Adrenal gland (tissue), 12 donors: Measurements from ENCODE around the gene MLANA. TPM values are rescaled to one million over a fixed set of nuclear protein-coding genes. Genes with fewer than 3 reads are reported as not detected.

Experiments
- DNase-seq, 7 donors: peaks; one replicate each; pipeline ENCODE4 v3.0.0-alpha.2; 2019 to 2020
- H3K27ac ChIP-seq, 5 donors: fragments of 200-600 bp; sonication (generic) in 4 of 5; 1 replicate in 3 of 5; 2 replicates in 2 of 5; pipeline versions ENCODE4 v1.5.1 to v1.8.0; 2016 to 2020; ENCODE audit warnings: mild to moderate bottlenecking in 1 of 5
- H3K27me3 ChIP-seq: fragments of 200-600 bp; 2 replicates; pipeline ENCODE4 v1.8.0; 2021
- H3K36me3 ChIP-seq, 2 donors: fragments of 200-600 bp; replicated peaks in 1 of 2; 1 replicate in 1 of 2; 2 replicates in 1 of 2; pipeline versions ENCODE4 v1.5.1 to v1.8.0; 2018 to 2022
- H3K4me1 ChIP-seq, 2 donors: fragments of 200-600 bp; replicated peaks in 1 of 2; 1 replicate in 1 of 2; 2 replicates in 1 of 2; pipeline versions ENCODE4 v1.5.1 to v1.8.0; 2018 to 2021
- H3K4me3 ChIP-seq, 4 donors: fragments of 200-600 bp; sonication (generic) in 3 of 4; one replicate each; pipeline ENCODE4 v1.5.1; 2016 to 2018
- H3K9me3 ChIP-seq, 3 donors: fragments of 200-600 bp; sonication (generic) in 1 of 3; replicated peaks in 1 of 3; 1 replicate in 2 of 3; 2 replicates in 1 of 3; pipeline versions ENCODE4 v1.5.1 to v1.8.0; 2016 to 2021
- POLR2A ChIP-seq, 2 donors: fragments of 450-650 bp; IDR thresholded peaks; one replicate each; pipeline ENCODE4 v1.6.1; 2017; ENCODE audit warnings: antibody characterized with exemption in 2 of 2, mild to moderate bottlenecking in 2 of 2, moderate library complexity in 1 of 2
- WGBS, 4 donors: extraction: QIAGEN DNeasy Blood & Tissue Kit in 2 of 4; methylation state at CpG; one replicate each; pipeline versions ENCODE4 v1.1.5 to v1.1.7; 2013 to 2017; 5-methylcytosine and 5-hydroxymethylcytosine counted together
- intact Hi-C, 2 donors: fragments of 100-400 bp; cut with DNase I; formaldehyde crosslinking; loops; one replicate each; pipeline versions ENCODE4 v1.14.1 to v1.15.0; 2022 to 2023
- polyA plus RNA-seq, 3 donors: library from polyadenylated mRNA; stranded (reverse); fragments of 200-250 nt in 2 of 3; fragments of 350-450 nt in 1 of 3; fragmentation: Illumina TruSeq in 1 of 3; extraction: RNeasy Lipid Tissue Mini Kit (QIAGEN cat#74804) in 1 of 3; gene quantifications; one replicate each; pipeline ENCODE4 v1.2.3, GENCODE V29; 2013 to 2014
- total RNA-seq, 9 donors: library from RNA; depleted of rRNA in 4 of 9; stranded (reverse); fragments of >200 nt in 4 of 9; fragments of 120-200 nt in 1 of 9; fragmentation: NEBNext Ultra II Directional in 1 of 9; extraction: Animal tissue kit (Norgen Biotek cat#: 25700) in 1 of 9; gene quantifications; one replicate each; pipeline versions ENCODE4 v1.1.0 to v1.2.4, GENCODE V29; 2013 to 2023
- TF ChIP-seq, protein P1 (sequence below), 6 experiments: fragments of 450-650 bp in 4 of 6; fragments of 200-600 bp in 2 of 6; sonication (generic) in 1 of 6; IDR thresholded peaks; 1 replicate in 5 of 6; 2 replicates in 1 of 6; pipeline versions ENCODE4 v1.5.1 to v1.8.0; 2016 to 2021; ENCODE audit warnings: antibody characterized with exemption in 6 of 6, mild to moderate bottlenecking in 2 of 6, moderate library complexity in 1 of 6
- donor health status: healthy with polysubstance abuse.
- donor health status: Bipolar disorder and iron deficiency.
- donor health status: DM: yes; HTN: yes; CAD: no.
- donor health status: DM: no; HTN: no; CAD: no.
- donor health status: DM: no; HTN: no; CAD: no.
- donor health status: DM: yes; HTN: yes; CAD: no.

MLANA gene
- total and polyA plus RNA-seq, 12 donors: not detected

DNA sequence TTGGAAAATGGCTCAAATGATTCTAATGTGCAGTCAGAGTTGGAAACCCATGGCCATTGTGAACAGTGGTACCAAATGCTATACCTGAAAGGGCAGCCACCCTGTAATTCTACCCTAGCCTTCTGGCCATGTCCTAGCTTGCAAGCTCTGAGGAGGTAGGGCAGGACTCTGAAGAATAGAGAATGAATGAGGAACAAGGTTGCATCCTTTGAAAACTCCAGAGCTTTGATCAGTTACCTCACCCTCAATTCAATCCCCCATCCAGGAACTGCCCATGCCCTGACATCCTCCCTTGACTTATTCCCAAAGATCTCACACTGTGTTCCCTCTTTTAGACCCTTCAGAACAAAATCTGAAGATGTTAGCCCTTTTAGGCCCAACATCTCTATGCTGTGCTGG is 40.0 kb upstream of the MLANA start:
- Histone ChIP-seq H3K4me1 (peaks cover 12 to 14% of the 10 kb centered on the region in 2 donors), H3K27ac (peak overlapping the region in 1 of 5 donors; percentile 34), H3K36me3 (no peaks in the 10 kb centered on the region), H3K9me3 (no peaks in the 10 kb centered on the region), H3K4me3 (no peak overlapping the region), H3K27me3 (no peaks in the 10 kb centered on the region)
- intact Hi-C loops: no loop called here
- TF ChIP-seq, protein P1, sequence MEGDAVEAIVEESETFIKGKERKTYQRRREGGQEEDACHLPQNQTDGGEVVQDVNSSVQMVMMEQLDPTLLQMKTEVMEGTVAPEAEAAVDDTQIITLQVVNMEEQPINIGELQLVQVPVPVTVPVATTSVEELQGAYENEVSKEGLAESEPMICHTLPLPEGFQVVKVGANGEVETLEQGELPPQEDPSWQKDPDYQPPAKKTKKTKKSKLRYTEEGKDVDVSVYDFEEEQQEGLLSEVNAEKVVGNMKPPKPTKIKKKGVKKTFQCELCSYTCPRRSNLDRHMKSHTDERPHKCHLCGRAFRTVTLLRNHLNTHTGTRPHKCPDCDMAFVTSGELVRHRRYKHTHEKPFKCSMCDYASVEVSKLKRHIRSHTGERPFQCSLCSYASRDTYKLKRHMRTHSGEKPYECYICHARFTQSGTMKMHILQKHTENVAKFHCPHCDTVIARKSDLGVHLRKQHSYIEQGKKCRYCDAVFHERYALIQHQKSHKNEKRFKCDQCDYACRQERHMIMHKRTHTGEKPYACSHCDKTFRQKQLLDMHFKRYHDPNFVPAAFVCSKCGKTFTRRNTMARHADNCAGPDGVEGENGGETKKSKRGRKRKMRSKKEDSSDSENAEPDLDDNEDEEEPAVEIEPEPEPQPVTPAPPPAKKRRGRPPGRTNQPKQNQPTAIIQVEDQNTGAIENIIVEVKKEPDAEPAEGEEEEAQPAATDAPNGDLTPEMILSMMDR (IDR thresholded peaks at IDR 0.05): no peak
- no peak for TF ChIP-seq POLR2A (IDR thresholded peaks at IDR 0.05)
- no peak for DNase-seq

DNA sequence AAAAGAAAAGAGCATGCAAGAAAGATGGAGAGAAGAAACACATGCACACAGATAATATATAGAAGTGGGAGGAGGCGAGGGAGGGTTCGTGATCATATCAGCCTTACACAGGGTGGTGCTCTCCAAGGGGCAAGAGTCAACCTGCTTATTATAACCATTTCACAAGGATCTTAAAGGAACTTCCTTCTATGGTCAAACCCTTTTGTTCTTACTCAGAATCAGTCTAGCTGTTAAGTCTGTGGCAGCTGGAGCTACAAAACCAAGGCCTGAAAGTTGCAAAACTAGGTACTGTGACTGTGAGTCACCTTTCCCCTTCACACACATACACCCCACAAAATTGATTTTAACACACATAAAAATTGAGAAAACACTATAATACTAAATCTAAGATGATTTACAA is 39.2 kb upstream of the MLANA start:
- no peak for TF ChIP-seq POLR2A (IDR thresholded peaks at IDR 0.05)
- TF ChIP-seq, protein P1 (IDR thresholded peaks at IDR 0.05): no peak
- no peaks in the 10 kb centered on the region for H3K9me3 ChIP-seq
- intact Hi-C loops: no loop called here
- no peaks in the 10 kb centered on the region for H3K27me3 ChIP-seq
- DNase-seq: peak in 6 of 7 donors; percentile 46 to 70 (median 63)
- no peaks in the 10 kb centered on the region for H3K36me3 ChIP-seq
- peak overlapping the region in 3 of 5 donors; percentile 9 to 55 (median 34) for H3K27ac ChIP-seq
- 53 to 81% (median 72%) methylated on average over 2 of the region's 2 CpGs for WGBS, 4 donors
- no peak overlapping the region for H3K4me3 ChIP-seq
- peaks cover 12 to 14% of the 10 kb centered on the region in 2 donors for H3K4me1 ChIP-seq

DNA sequence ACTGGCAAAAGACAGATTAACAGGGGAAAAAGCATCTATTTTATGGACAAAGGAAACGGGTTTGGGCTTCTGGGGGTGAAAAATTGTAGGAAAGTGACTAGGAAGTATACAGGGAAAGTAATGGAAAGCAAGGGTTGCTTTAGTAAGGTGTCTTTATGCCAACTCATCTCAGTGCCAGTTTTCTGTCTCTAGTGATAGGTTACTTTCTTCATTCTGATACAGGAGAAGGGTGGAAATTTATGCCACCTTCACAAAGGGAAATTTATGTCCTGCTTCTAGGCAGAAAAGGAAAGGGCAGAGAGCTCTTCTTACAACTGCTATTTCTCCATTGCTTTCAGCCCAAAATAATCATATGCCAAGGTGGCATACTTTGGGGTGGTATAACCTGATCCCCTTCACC is 37.7 kb upstream of the MLANA start:
- Histone ChIP-seq H3K27ac (peak overlapping the region in 1 of 5 donors; percentile 24), H3K4me1 (peaks cover 12 to 14% of the 10 kb centered on the region in 2 donors), H3K4me3 (no peak overlapping the region), H3K9me3 (no peaks in the 10 kb centered on the region), H3K36me3 (no peaks in the 10 kb centered on the region), H3K27me3 (no peaks in the 10 kb centered on the region)
- TF ChIP-seq, protein P1 (IDR thresholded peaks at IDR 0.05): no peak
- TF ChIP-seq POLR2A (IDR thresholded peaks at IDR 0.05): no peak
- no peak for DNase-seq
- intact Hi-C loops: no loop called here
- 64 to 92% (median 81%) methylated on average over 1 of the region's 1 CpG for WGBS, 4 donors

DNA sequence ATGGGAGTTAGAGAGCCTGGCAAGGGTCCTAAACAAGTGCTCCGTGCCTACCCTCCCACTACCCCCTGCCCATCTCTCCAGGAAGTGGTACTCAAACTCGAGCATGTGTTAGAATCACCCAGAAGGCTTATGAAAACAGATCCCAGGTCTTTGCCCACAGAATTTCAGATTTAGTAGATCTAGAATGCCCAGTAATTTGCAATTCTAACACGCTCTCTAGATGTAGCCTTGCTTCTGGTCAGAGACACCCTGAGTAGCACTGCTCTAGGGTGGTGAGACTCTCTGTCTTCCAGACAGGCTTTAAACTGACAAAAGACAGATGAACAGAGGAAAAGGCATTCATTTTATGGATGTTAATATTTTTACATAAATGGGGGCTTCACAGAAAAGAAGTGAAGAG is 37.1 kb upstream of the MLANA start:
- TF ChIP-seq, protein P1 (IDR thresholded peaks at IDR 0.05): no peak
- TF ChIP-seq POLR2A (IDR thresholded peaks at IDR 0.05): no peak
- WGBS, 4 donors: 88 to 97% (median 90%) methylated on average over 3 of the region's 3 CpGs

More for the DNA sequence above, 37.1 kb upstream of the MLANA start:
- no peaks in the 10 kb centered on the region for H3K9me3 ChIP-seq
- H3K4me3 ChIP-seq: no peak overlapping the region
- peaks cover 12 to 14% of the 10 kb centered on the region in 2 donors for H3K4me1 ChIP-seq
- no peak for DNase-seq
- no peak overlapping the region for H3K27ac ChIP-seq
- intact Hi-C loops: no loop called here
- H3K27me3 ChIP-seq: no peaks in the 10 kb centered on the region
- H3K36me3 ChIP-seq: no peaks in the 10 kb centered on the region
